Left kidney (tissue), 2 donors: Measurements from ENCODE around the gene HIC1. TPM values are rescaled to one million over a fixed set of nuclear protein-coding genes. Genes with fewer than 3 reads are reported as not detected.

Source experiments
- DNase-seq: peaks from one replicate; pipeline ENCODE4 v3.0.0-alpha.2; 2013
- polyA plus RNA-seq: library from polyadenylated mRNA; unstranded; fragments of 120-200 nt; gene quantifications from one replicate; pipeline ENCODE4 v1.2.1, GENCODE V29; 2013; ENCODE audit not compliant: insufficient read length

The HIC1 gene
- polyA plus RNA-seq, 1 donor: 13.2 TPM

- DNase-seq: no peak
Observed at GRCh38 chr17:2058586-2059546, 4.0 kb downstream of the HIC1 start.

GRCh38 chr17:2059547-2060384 lies 4.9 kb downstream of the HIC1 start:
- no peak for DNase-seq

GRCh38 chr17:2060385-2060658 lies 5.4 kb downstream of the HIC1 start:
- no peak for DNase-seq

GRCh38 chr17:2060681-2061440 lies 6.0 kb downstream of the HIC1 start:
- no peak for DNase-seq

GRCh38 chr17:2061441-2061958 lies 6.6 kb downstream of the HIC1 start:
- DNase-seq: no peak

GRCh38 chr17:2062571-2063183 lies 7.8 kb downstream of the HIC1 start:
- no peak for DNase-seq

- DNase-seq: no peak
Observed at GRCh38 chr17:2063261-2064146, 8.6 kb downstream of the HIC1 start.

- no peak for DNase-seq
Observed at GRCh38 chr17:2064147-2064489, 9.2 kb downstream of the HIC1 start.

GRCh38 chr17:2064520-2064971 lies 9.6 kb downstream of the HIC1 start:
- DNase-seq: no peak

GRCh38 chr17:2064980-2065785 lies 10.3 kb downstream of the HIC1 start:
- no peak for DNase-seq

GRCh38 chr17:2065949-2066400 lies 11.1 kb downstream of the HIC1 start:
- no peak for DNase-seq

GRCh38 chr17:2067048-2067561 lies 12.2 kb downstream of the HIC1 start:
- DNase-seq: no peak

GRCh38 chr17:2067608-2068024 lies 12.7 kb downstream of the HIC1 start:
- DNase-seq: no peak

- DNase-seq: no peak
Observed at GRCh38 chr17:2068031-2068518, 13.2 kb downstream of the HIC1 start.

GRCh38 chr17:2068519-2069051 lies 13.7 kb downstream of the HIC1 start:
- DNase-seq: no peak

- no peak for DNase-seq
Observed at GRCh38 chr17:2070241-2071023, 15.5 kb downstream of the HIC1 start.

GRCh38 chr17:2071024-2071385 lies 16.1 kb downstream of the HIC1 start:
- DNase-seq: no peak
